ENCODE results near the gene TRDMT1.

Gene TRDMT1

DNA sequence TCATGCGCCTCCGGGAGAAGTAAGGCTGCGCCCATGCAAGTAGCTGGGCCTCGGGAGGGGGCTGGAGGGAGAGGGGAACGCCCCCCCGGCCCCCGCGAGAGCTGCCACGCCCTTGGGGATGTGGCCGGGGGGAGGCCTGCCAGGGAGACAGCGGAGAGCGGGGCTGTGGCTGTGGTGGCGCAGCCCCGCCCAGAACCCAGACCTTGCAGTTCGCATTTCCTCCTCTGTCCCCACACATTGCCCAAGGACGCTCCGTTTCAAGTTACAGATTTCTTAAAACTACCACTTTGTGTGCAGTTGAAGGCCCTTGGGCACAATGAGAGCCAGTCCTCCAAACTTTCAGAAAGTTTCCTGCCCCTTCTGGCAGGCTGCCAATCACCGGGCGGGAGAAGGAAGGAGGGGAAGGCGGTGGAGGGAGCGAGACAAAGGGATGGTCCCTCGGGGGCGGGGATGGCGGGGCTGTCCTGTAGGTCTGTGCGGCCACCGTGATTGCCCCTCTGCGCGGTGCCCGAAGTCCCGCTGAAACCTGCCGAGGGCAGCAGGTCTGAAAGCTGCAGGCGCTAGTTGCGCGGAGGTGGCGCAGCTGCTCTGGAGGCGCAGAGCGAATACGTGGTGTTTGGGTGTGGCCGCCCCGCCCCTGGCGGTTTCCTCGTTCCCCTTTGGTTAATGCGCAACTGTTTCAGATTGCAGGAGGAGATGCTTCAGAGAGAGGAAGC lies 28.7 kb upstream of the TRDMT1 start:
- DNase-seq: peak; percentile 81

GRCh38 chr10:17229717-17229966 lies 28.2 kb upstream of the TRDMT1 start:
- DNase-seq: no peak

- DNase-seq: peak; percentile 47
Observed at GRCh38 chr10:17229016-17229716, 27.7 kb upstream of the TRDMT1 start.

- peak; percentile 78 for DNase-seq
Observed at GRCh38 chr10:17228091-17229015, 26.9 kb upstream of the TRDMT1 start, which contains the start of gene VIM. Gene VIM, plus strand, starts transcription at chr10:17228241. Its CDS starts 1,182 bp downstream, at chr10:17229423.

GRCh38 chr10:17227367-17228090 lies 26.1 kb upstream of the TRDMT1 start:
- no peak for DNase-seq

GRCh38 chr10:17226891-17227303 lies 25.4 kb upstream of the TRDMT1 start:
- DNase-seq: no peak

DNA sequence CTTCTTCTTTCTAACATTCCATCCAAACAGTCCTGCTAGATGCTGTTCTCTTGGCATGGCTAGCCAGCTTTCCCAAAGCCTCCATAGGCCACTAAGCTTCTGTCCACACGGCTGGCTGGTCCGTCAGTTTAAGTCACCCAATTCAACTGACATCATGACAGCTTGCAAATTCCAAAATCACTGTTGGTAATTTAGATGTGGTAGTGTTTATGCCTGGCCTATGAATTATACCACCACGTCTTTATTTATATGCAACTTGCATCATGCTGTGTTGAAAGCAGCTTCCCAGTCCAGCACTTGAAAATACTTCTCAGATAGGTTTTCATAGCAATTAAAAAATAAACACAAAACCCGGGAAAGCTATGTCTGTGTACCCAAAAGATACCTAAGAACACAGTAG lies 24.3 kb upstream of the TRDMT1 start:
- no peak for DNase-seq

DNA sequence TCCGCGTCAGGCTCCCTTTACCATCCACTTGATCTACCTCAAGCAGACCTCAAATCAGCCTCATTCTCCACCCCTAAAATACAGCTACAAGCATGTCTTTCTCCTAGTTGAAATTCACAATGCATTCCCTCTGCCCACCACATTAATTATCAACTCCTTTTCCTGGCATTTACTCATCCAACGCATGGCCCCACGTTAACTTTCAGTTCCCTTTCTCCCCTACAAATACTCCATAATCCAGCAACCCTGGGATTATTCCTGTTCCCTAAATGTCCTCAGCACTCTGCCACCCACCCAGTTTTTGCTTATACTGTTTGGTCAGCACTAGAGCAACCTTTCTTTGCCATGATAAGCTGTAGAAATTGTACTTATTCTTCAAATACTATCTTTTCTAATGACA lies 20.9 kb upstream of the TRDMT1 start:
- DNase-seq: no peak

GRCh38 chr10:17220652-17221100 lies 19.2 kb upstream of the TRDMT1 start:
- no peak for DNase-seq

- no peak for DNase-seq
Observed at GRCh38 chr10:17219024-17219423, 17.6 kb upstream of the TRDMT1 start.

DNA sequence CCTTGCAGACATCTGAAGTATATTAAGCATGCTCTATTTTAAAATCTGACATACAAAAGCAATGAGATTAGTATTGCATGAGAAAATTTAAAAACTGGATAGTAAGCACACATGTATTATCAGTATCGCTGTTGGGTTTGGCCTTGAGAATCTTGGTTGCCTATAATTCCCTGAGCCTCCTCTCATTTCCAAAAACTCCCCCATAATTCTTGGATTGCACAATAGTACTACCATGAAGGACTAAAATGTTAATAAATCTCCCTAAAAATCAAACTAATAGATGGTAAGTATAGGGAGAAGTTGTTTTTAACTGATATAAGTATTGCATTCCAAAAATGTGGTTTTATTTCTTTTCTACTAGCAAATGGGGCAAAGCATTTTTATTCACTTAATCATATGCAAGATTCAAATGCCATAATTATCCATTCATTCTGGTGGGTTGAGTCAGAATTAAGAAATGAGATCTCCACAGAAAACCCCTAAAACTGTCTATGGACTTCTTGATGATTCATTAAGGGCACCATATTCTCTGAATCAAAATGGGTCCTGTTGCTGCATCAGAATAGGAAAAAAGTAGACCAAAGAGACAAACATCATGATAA lies 16.3 kb upstream of the TRDMT1 start:
- no peak for DNase-seq

DNA sequence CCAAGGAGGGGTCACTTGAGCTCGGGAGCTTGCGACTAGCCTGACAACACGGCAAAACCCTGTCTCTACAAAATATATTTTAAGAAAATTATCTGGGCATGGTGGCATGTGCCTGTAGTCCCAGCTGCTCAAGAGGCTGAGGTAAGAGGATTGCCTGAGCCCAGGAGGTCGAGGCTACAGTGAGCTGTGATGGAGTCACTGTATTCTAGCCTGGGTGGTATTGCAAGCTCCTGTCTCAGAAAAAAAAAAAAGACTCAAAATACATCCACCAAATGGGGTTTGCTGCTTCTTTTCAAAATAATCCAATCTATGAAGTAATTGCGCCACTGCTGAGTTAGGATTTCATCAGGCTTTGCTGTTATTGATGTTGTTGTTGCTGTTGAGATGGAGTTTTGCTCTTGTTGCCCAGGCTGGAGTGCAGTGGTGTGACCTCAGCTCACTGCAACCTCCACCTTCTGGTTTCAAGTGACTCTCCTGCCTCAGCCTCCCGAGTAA lies 15.5 kb upstream of the TRDMT1 start:
- DNase-seq: no peak

DNA sequence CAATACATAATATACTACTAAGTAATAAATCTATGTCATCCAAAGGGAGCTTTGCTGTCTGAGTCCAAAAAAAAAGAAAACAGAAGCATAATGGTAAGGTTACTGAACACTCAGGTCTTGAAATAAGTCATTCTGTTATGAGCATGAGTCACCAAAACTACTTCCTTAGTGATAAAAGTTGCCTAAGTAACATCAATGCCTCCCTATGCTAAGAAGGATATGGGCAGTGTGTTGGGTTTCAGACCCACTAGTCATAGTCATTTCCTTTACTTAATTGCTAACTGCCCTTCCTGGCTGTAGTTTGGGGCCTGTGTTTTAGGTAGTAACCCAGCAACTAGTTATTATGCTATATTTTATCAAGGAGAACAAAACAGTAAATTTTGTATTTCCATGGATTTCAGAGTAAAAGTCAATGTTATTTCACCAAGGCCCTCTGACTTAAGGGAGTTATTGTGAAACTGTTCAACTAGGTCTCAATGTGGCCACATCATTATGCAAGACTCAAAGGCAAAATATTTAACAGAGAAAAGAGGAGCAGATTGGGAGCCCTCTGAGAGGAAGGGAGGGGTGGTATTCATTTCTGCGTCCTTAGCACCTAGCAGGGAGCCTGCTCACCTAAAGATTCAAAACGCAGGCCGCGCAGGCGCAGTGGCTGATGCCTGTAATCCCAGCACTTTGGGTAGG lies 14.9 kb upstream of the TRDMT1 start:
- no peak for DNase-seq

GRCh38 chr10:17215782-17216122 lies 14.3 kb upstream of the TRDMT1 start:
- no peak for DNase-seq

DNA sequence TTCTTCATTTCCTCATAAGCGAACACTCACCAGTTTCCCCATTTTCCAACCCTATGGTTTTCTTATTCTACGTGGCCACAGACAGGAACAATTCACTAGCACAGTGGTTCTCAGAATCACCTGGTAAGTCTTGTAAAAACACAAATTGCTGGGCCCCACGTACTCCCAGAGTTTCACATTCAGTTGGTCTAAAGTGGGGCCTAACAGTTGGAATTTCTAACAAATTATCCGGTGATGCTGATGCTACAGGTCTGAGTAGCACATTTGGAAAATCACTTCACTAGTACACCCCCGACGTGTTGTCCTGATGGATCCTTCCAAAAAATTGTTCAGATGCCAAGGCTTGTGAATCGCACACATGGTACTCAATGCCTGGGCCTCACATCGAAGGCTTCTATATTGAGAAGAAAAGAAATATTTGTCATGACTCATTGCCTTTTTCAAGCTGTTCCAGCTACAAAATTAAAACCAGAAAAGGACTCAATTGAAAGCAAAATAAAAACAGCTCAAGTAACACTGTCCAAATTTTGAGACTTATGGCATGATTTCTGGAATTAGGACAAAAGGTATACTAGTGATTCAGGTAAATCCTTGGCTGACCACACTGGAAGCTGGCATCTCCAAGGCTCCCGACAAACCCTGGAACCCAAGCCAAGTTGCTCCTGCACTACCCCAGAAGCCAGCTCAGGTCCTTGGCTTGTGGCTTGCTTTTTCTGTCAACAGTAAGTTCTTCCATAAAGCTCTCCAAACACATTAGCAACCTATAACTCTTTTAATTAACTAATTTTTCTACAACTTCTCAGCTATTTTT lies 13.7 kb upstream of the TRDMT1 start:
- no peak for DNase-seq

DNA sequence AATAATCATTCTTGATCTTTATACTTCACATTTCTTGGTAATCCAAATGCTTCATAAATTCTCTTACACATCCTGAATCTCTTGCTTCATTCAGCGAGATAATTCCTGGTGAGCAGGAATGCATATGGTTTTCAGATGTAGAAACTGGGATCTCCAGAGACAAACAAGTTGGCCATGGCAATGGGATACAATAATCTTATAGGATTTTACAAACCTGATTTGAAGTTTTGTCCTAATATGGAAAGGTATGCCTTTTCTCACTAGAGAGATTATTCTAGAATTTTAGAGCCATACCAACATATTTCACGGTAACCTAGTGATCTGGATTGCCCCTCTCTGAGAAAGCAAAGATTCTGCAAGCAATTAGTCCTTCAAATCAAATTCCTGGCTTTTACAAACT lies 13.1 kb upstream of the TRDMT1 start:
- no peak for DNase-seq

GRCh38 chr10:17213646-17214349 lies 12.3 kb upstream of the TRDMT1 start:
- no peak for DNase-seq

DNA sequence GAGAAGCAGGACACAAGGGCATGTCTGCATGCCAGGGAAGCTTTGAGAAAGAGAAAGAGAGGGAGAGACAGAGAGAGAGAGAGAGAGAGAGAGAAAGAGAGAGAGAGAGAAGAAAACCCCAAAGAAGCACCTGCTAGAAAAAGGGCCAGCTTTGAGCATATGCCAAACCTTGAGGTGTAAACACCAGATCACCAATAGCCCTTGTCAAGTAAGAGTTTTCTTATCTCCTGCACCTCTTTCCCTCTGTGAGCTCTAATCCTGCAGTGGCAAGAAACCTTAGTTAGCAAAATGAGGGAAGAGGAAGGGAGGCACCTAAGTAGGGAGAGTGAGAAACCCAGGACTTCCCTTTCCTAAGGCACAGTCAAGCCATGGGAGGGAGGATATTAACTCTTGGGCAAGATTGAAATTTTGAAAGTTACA lies 11.3 kb upstream of the TRDMT1 start:
- no peak for DNase-seq

DNA sequence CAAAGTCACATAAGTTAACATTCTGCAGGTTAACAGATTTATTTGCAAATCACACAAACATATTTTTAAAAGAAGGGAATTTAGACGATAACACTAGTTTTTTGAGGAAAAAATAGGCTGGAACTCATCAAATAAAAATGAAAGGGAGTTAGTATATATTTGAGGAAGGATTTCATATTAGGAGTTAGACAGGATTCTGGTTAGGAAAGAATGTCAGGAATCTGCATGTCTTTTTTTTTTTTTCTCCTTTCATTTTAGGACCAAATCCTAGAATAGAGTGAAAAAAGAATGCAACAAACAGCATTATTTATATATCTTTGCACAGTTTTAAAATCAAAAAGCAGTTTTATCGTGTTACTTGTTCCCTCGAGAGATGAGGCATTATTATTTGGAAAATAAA lies 8.9 kb upstream of the TRDMT1 start:
- no peak for DNase-seq

- no peak for DNase-seq
Observed at GRCh38 chr10:17209881-17210280, 8.4 kb upstream of the TRDMT1 start.
